SK-N-SH (cell line): ENCODE measurements around the gene KPNA2. TPM values are rescaled to one million over a fixed set of nuclear protein-coding genes. Genes with fewer than 3 reads are reported as not detected.

Experiments
- EP300 ChIP-seq, 2 experiments: IDR thresholded peaks; 2 replicates each; pipeline versions ENCODE4 v1.4.0 to v1.6.1; 2012; ENCODE audit warnings: borderline replicate concordance in 1 of 2, low read depth in 1 of 2, low read length in 1 of 2
- EZH2phosphoT487 ChIP-seq: fragments of 200-600 bp; sonication (generic); IDR thresholded peaks from 2 replicates; pipeline ENCODE4 v1.6.1; 2017; ENCODE audit warnings: low read depth, mixed run types, mild to moderate bottlenecking, antibody characterized with exemption, moderate library complexity, borderline replicate concordance
- GABPA ChIP-seq: IDR thresholded peaks from 2 replicates; pipeline ENCODE4 v1.4.0; 2012; ENCODE audit warnings: low read depth, mild to moderate bottlenecking
- IRF3 ChIP-seq: fragments of 150-350 bp; IDR thresholded peaks from 2 replicates; pipeline ENCODE4 v1.6.1; 2016; ENCODE audit warnings: mild to moderate bottlenecking, low read depth, low read length
- MAX ChIP-seq: IDR thresholded peaks from 2 replicates; pipeline ENCODE4 v1.4.0; 2012; ENCODE audit warnings: low read depth
- MEF2A ChIP-seq: IDR thresholded peaks from 2 replicates; pipeline ENCODE4 v1.4.0; 2012; ENCODE audit warnings: low read depth, borderline replicate concordance
- MXI1 ChIP-seq: IDR thresholded peaks from 2 replicates; pipeline ENCODE4 v1.6.1; 2012; ENCODE audit warnings: mild to moderate bottlenecking, low read depth, low read length, improper control_type of control experiment
- NRF1 ChIP-seq: IDR thresholded peaks from 2 replicates; pipeline ENCODE4 v1.6.1; 2012; ENCODE audit warnings: low read depth, mild to moderate bottlenecking, low read length
- REST ChIP-seq: IDR thresholded peaks from 2 replicates; pipeline ENCODE4 v1.6.1; 2012; ENCODE audit warnings: mild to moderate bottlenecking, low read depth, low read length, moderate library complexity
- RFX5 ChIP-seq: IDR thresholded peaks from 2 replicates; pipeline ENCODE4 v1.6.1; 2012; ENCODE audit warnings: mild to moderate bottlenecking, improper control_type of control experiment, low read length
- RXRA ChIP-seq: IDR thresholded peaks from 2 replicates; pipeline ENCODE4 v1.4.0; 2012; ENCODE audit warnings: low read depth, mild to moderate bottlenecking, borderline replicate concordance
- SIN3A ChIP-seq: IDR thresholded peaks from 2 replicates; pipeline ENCODE4 v1.6.1; 2012; ENCODE audit warnings: low read depth, mild to moderate bottlenecking, low read length, moderate library complexity, borderline replicate concordance
- TCF12 ChIP-seq: IDR thresholded peaks from 2 replicates; pipeline ENCODE4 v1.4.0; 2012
- YY1 ChIP-seq: IDR thresholded peaks from 2 replicates; pipeline ENCODE4 v1.4.0; 2012; ENCODE audit warnings: low read depth, mild to moderate bottlenecking
- ZBTB33 ChIP-seq: IDR thresholded peaks from 2 replicates; pipeline ENCODE4 v1.4.0; 2012; ENCODE audit warnings: low read depth, borderline replicate concordance
- polyA plus RNA-seq, 3 experiments: library from polyadenylated mRNA; depleted of rRNA; stranded (reverse); fragments of >200 nt; gene quantifications; 2 replicates each; pipeline ENCODE4 v1.2.3, GENCODE V29; 2012

The KPNA2 gene
- polyA plus RNA-seq, 1 of the 3 experiments (the other 2 are of a cell fraction): 122 TPM

GRCh38 chr17:67993153-67993997 lies 42.2 kb upstream of the KPNA2 start (continued):
- TF ChIP-seq ZBTB33: no peak
- TF ChIP-seq NRF1: peak; percentile 17
- peak; percentile 19; the same call in 1 of the 2 replicates for TF ChIP-seq REST
- no peak for TF ChIP-seq RFX5
- TF ChIP-seq IRF3: no peak
- no peak; the same call in 1 of the 2 replicates for TF ChIP-seq SIN3A
- no peak for TF ChIP-seq TCF12
- peak; percentile 70 for TF ChIP-seq GABPA
- TF ChIP-seq MAX: no peak; the same call in 1 of the 2 replicates
- TF ChIP-seq MXI1: peak; percentile 32; the same call in 1 of the 2 replicates
- no peak; the same call in 1 of the 2 replicates for TF ChIP-seq MEF2A
- peak in 1 of 2 experiments; percentile 21; a peak in 1 of 4 replicates for TF ChIP-seq EP300 (IDR thresholded peaks at IDR 0.05; ENCODE audit: borderline replicate concordance in 1 of 2, low read depth in 1 of 2, low read length in 1 of 2)
- no peak for TF ChIP-seq RXRA
- TF ChIP-seq EZH2phosphoT487: no peak
- no peak for TF ChIP-seq YY1
- TF ChIP-seq, all 33 proteins: peak for 10
